CD14-positive monocyte (primary cell): ENCODE measurements around the gene DDR1. TPM values are rescaled to one million over a fixed set of nuclear protein-coding genes. Genes with fewer than 3 reads are reported as not detected.

ENCODE experiments used
- DNase-seq, 3 donors: peaks; one replicate each; pipeline ENCODE4 v3.0.0-alpha.2; 2011 to 2022
- H2AFZ ChIP-seq: 2 replicates; pipeline ENCODE4 v1.6.0; 2012; ENCODE audit warnings: mild to moderate bottlenecking, low read depth, low read length, inconsistent platforms; ENCODE audit not compliant: insufficient read depth, poor library complexity, severe bottlenecking
- H3K27ac ChIP-seq, 2 donors: 1 replicate in 1 of 2; 2 replicates in 1 of 2; pipeline ENCODE4 v1.5.1; 2012 to 2013; ENCODE audit warnings: low read length in 2 of 2, control low read depth in 1 of 2, inconsistent platforms in 1 of 2, low read depth in 1 of 2, mild to moderate bottlenecking in 1 of 2
- H3K27me3 ChIP-seq, 2 donors: one replicate each; pipeline versions ENCODE4 v1.6.0 to v1.6.1; 2011 to 2013; ENCODE audit warnings: low read length in 2 of 2; ENCODE audit not compliant: control insufficient read depth in 2 of 2, insufficient read depth in 2 of 2
- H3K36me3 ChIP-seq, 2 donors: replicated peaks in 1 of 2; 1 replicate in 1 of 2; 2 replicates in 1 of 2; pipeline versions ENCODE4 v1.5.1 to v1.6.1; 2012 to 2013; ENCODE audit warnings: low read length in 2 of 2, control low read depth in 1 of 2, inconsistent platforms in 1 of 2, mild to moderate bottlenecking in 1 of 2; ENCODE audit not compliant: insufficient read depth in 2 of 2, control insufficient read depth in 1 of 2
- H3K4me1 ChIP-seq, 2 donors: 1 replicate in 1 of 2; 2 replicates in 1 of 2; pipeline versions ENCODE4 v1.5.1 to v1.6.1; 2012 to 2013; ENCODE audit warnings: low read length in 2 of 2, control low read depth in 1 of 2, inconsistent platforms in 1 of 2, mild to moderate bottlenecking in 1 of 2, moderate library complexity in 1 of 2; ENCODE audit not compliant: insufficient read depth in 2 of 2, control insufficient read depth in 1 of 2
- H3K4me2 ChIP-seq: replicated peaks from 2 replicates; pipeline ENCODE3; 2012; ENCODE audit warnings: low read length, moderate library complexity, mild to moderate bottlenecking; ENCODE audit not compliant: poor library complexity, severe bottlenecking; ENCODE audit errors: extremely low read depth
- H3K4me3 ChIP-seq, 3 experiments: fragments of 200-600 bp in 1 of 3; sonication (generic) in 1 of 3; replicated peaks in 1 of 3; 1 replicate in 2 of 3; 2 replicates in 1 of 3; pipeline ENCODE4 v1.5.1; 2011 to 2013; ENCODE audit warnings: low read length in 3 of 3, mild to moderate bottlenecking in 3 of 3, control low read depth in 2 of 3, low read depth in 2 of 3, inconsistent platforms in 1 of 3, moderate library complexity in 1 of 3
- H3K79me2 ChIP-seq: 2 replicates; pipeline ENCODE4 v1.6.0; 2012; ENCODE audit warnings: mild to moderate bottlenecking, control low read depth, inconsistent platforms, low read length, moderate library complexity; ENCODE audit not compliant: insufficient read depth
- H3K9ac ChIP-seq: 2 replicates; pipeline ENCODE4 v1.6.0; 2017; ENCODE audit warnings: low read length, mild to moderate bottlenecking; ENCODE audit not compliant: insufficient read depth, poor library complexity, severe bottlenecking
- H3K9me3 ChIP-seq, 2 donors: replicated peaks in 1 of 2; 1 replicate in 1 of 2; 2 replicates in 1 of 2; pipeline versions ENCODE4 v1.5.1 to v1.6.1; 2012 to 2013; ENCODE audit warnings: low read length in 2 of 2, control low read depth in 1 of 2; ENCODE audit not compliant: control insufficient read depth in 1 of 2, insufficient read depth in 1 of 2
- H4K20me1 ChIP-seq: 2 replicates; pipeline ENCODE4 v1.6.0; 2012; ENCODE audit warnings: mild to moderate bottlenecking, low read length, control low read depth, moderate library complexity; ENCODE audit not compliant: insufficient read depth
- H3K27ac Mint-ChIP-seq, 7 donors: one replicate each; pipeline ENCODE4 v1.8.0; 2020; ENCODE audit warnings: mild to moderate bottlenecking in 7 of 7, mixed read lengths in 7 of 7, moderate library complexity in 6 of 7, inconsistent platforms in 2 of 7
- H3K27me3 Mint-ChIP-seq, 3 donors: one replicate each; pipeline ENCODE4 v1.8.0; 2021 to 2022; ENCODE audit warnings: low read depth in 3 of 3, mild to moderate bottlenecking in 3 of 3, mixed read lengths in 3 of 3, moderate library complexity in 3 of 3, inconsistent platforms in 1 of 3
- H3K36me3 Mint-ChIP-seq, 2 donors: one replicate each; pipeline ENCODE4 v1.8.0; 2020; ENCODE audit warnings: mixed read lengths in 2 of 2, inconsistent platforms in 1 of 2, mild to moderate bottlenecking in 1 of 2
- H3K4me1 Mint-ChIP-seq: one replicate; pipeline ENCODE4 v1.8.0; 2020; ENCODE audit warnings: mild to moderate bottlenecking, mixed read lengths
- H3K4me3 Mint-ChIP-seq, 2 donors: one replicate each; pipeline ENCODE4 v1.8.0; 2020; ENCODE audit warnings: mild to moderate bottlenecking in 2 of 2, mixed read lengths in 2 of 2, moderate library complexity in 1 of 2
- H3K9me3 Mint-ChIP-seq, 7 donors: one replicate each; pipeline ENCODE4 v1.8.0; 2020 to 2022; ENCODE audit warnings: mixed read lengths in 7 of 7, mild to moderate bottlenecking in 6 of 7, moderate library complexity in 6 of 7, inconsistent platforms in 2 of 7
- CTCF ChIP-seq: fragments of 200-600 bp; IDR thresholded peaks from one replicate; pipeline ENCODE4 v1.8.0; 2022; ENCODE audit warnings: antibody characterized with exemption, mild to moderate bottlenecking
- WGBS: methylation state at CpG from one replicate; pipeline ENCODE4 v1.1.5; 2013; ENCODE audit warnings: missing lambda C conversion rate; ENCODE audit not compliant: insufficient coverage; 5-methylcytosine and 5-hydroxymethylcytosine counted together
- intact Hi-C, 2 donors: fragments of 100-400 bp; cut with micrococcal nuclease; formaldehyde crosslinking; loops; one replicate each; pipeline versions ENCODE4 v1.15.0 to v1.15.1; 2023
- polyA plus RNA-seq, 3 donors: library from polyadenylated mRNA; depleted of rRNA in 1 of 3; unstranded in 2 of 3; stranded (reverse) in 1 of 3; fragments of 300-500 nt in 2 of 3; fragments of >200 nt in 1 of 3; fragmentation: Illumina TruSeq in 2 of 3; gene quantifications; 1 replicate in 2 of 3; 2 replicates in 1 of 3; pipeline ENCODE4 v1.2.3, GENCODE V29; 2012 to 2021

DDR1 gene
- polyA plus RNA-seq, 3 donors, result 0.39 to 1.0 (median 0.51) TPM

GRCh38 chr6:30907758-30908591 is 23.7 kb downstream of the DDR1 start, which contains the start of gene GTF2H4:
GTF2H4 (plus strand) TSS chr6:30908207.
- intact Hi-C loops, result no loop called here
- H3K79me2 ChIP-seq, result peaks cover 14% of the 10 kb centered on the region
- H3K27me3 ChIP-seq, result no peaks in the 10 kb centered on the region

More at GRCh38 chr6:30907758-30908591, 23.7 kb downstream of the DDR1 start, which contains the start of gene GTF2H4:
- Histone ChIP-seq H4K20me1 (no peaks in the 10 kb centered on the region), H3K36me3 (peaks cover 19 to 35% of the 10 kb centered on the region in 2 donors), H3K4me1 (peaks cover 12 to 14% of the 10 kb centered on the region in 2 donors), H3K4me3 (peak within 1 kb of the TSS; percentile 68 to 100 (median 79)), H3K9me3 (no peaks in the 10 kb centered on the region), H2AFZ (peak within 1 kb of the TSS; percentile 93), H3K27ac (peak within 1 kb of the TSS in 1 of 2 donors; percentile 67), H3K4me2 (peak within 1 kb of the TSS; percentile 90), H3K9ac (peak within 1 kb of the TSS; percentile 61)
- DNase-seq, result peak; percentile 92 to 97 (median 94)
- WGBS, result under 1% methylated on average over 45 of the region's 49 CpGs
- Mint-ChIP-seq H3K4me3 (peak within 1 kb of the TSS; percentile 99), H3K4me1 (peaks cover 17% of the 10 kb centered on the region), H3K27ac (peak within 1 kb of the TSS; percentile 55 to 92 (median 85)), H3K36me3 (peaks cover 24 to 28% of the 10 kb centered on the region in 2 donors), H3K27me3 (peaks cover 0 to 3% (median 0%) of the 10 kb centered on the region in 3 donors), H3K9me3 (no peaks in the 10 kb centered on the region)
- TF ChIP-seq CTCF, result no peak
